HepG2 (cell line): ENCODE data around the gene MEGF11. TPM values are rescaled to one million over a fixed set of nuclear protein-coding genes. Genes with fewer than 3 reads are reported as not detected.

ENCODE experiments used
- ATAC-seq: fragments of 200-7000 bp; cut with Tn5 transposase; 3 replicates; pipeline ENCODE4 v1.9.1; 2020; ENCODE audit warnings: mild to moderate bottlenecking, moderate library complexity
- BruUV-seq: library from RNA; stranded (reverse); fragments of 400-500 nt; replicated peaks from 2 replicates; lab custom pipeline; 2021; lab: Mats Ljungman, UMichigan
- CTCF ChIA-PET: fragments of 300-600 bp; formaldehyde crosslinking; extraction: SDS; loops from one replicate; lab custom pipeline; 2021; ENCODE audit warnings: low total read pairs, inconsistent platforms, low intra/inter-chr PET ratio; lab: Yijun Ruan, JAX
- POLR2A ChIA-PET: fragments of 350-600 bp; sonication (Branson Sonifier 250); formaldehyde crosslinking; loops from one replicate; lab custom pipeline; 2020; ENCODE audit warnings: antibody characterized with exemption, inconsistent platforms; lab: Yijun Ruan, JAX
- DNase-seq: peaks from one replicate; pipeline ENCODE4 v3.0.0-alpha.2; 2015; ENCODE audit warnings: low spot score
- FAIRE-seq: peaks from 3 replicates; lab custom pipeline; 2011; peaks lifted over from hg19 to GRCh38; lab: Jason Lieb, UNC
- H2AFZ ChIP-seq: one replicate; pipeline ENCODE4 v1.6.1; 2011; ENCODE audit warnings: low read length, inconsistent platforms
- H3K27ac ChIP-seq: fragments of 300-600 bp; 3 replicates; pipeline ENCODE4 v1.8.0; 2011; ENCODE audit warnings: mixed run types, mild to moderate bottlenecking, mixed read lengths, low read length, inconsistent platforms; ENCODE audit not compliant: insufficient read depth; ENCODE audit errors: extremely low read length
- H3K27me3 ChIP-seq, 2 experiments: fragments of 200-600 bp in 1 of 2; 2 replicates in 1 of 2; 3 replicates in 1 of 2; pipeline versions ENCODE4 v1.6.0 to v1.8.0; 2011; ENCODE audit warnings: low read length in 2 of 2, mild to moderate bottlenecking in 2 of 2, moderate library complexity in 2 of 2, inconsistent platforms in 1 of 2; ENCODE audit not compliant: insufficient read depth in 2 of 2, control insufficient read depth in 1 of 2
- H3K36me3 ChIP-seq, 2 experiments: fragments of 200-600 bp in 1 of 2; replicated peaks in 1 of 2; 2 replicates in 1 of 2; 3 replicates in 1 of 2; pipeline versions ENCODE4 v1.5.1 to v1.8.0; 2011; ENCODE audit warnings: low read length in 2 of 2, inconsistent platforms in 1 of 2; ENCODE audit not compliant: insufficient read depth in 2 of 2, control insufficient read depth in 1 of 2
- H3K4me1 ChIP-seq: 2 replicates; pipeline ENCODE4 v1.5.1; 2012; ENCODE audit warnings: low read length, inconsistent platforms; ENCODE audit not compliant: insufficient read depth
- H3K4me2 ChIP-seq: 2 replicates; pipeline ENCODE4 v1.6.0; 2011; ENCODE audit warnings: low read depth, low read length, inconsistent platforms
- H3K4me3 ChIP-seq, 3 experiments: fragments of 200-600 bp in 1 of 3; sonication (generic), shearing (Covaris generic) in 1 of 3; replicated peaks in 1 of 3; 2 replicates each; pipeline ENCODE4 v1.5.1; 2011 to 2016; ENCODE audit warnings: low read length in 3 of 3, inconsistent platforms in 2 of 3, low read depth in 2 of 3, mild to moderate bottlenecking in 2 of 3, control low read depth in 1 of 3, mixed read lengths in 1 of 3; ENCODE audit not compliant: insufficient read depth in 1 of 3
- H3K79me2 ChIP-seq: one replicate; pipeline ENCODE4 v1.6.1; 2011; ENCODE audit warnings: low read length, inconsistent platforms; ENCODE audit not compliant: insufficient read depth
- H3K9ac ChIP-seq: 2 replicates; pipeline ENCODE4 v1.6.0; 2011; ENCODE audit warnings: mild to moderate bottlenecking, low read depth, low read length, inconsistent platforms; ENCODE audit not compliant: insufficient read depth
- H3K9me3 ChIP-seq: 2 replicates; pipeline ENCODE4 v1.5.1; 2012; ENCODE audit warnings: mild to moderate bottlenecking, low read length
- H4K20me1 ChIP-seq: 2 replicates; pipeline ENCODE4 v1.6.0; 2011; ENCODE audit warnings: inconsistent platforms, mild to moderate bottlenecking, low read length, moderate library complexity; ENCODE audit not compliant: insufficient read depth
- CEBPB ChIP-seq: IDR thresholded peaks from 2 replicates; pipeline ENCODE4 v1.6.1; 2011; ENCODE audit warnings: low read depth, low read length, improper control_type of control experiment, borderline replicate concordance
- ELF4 ChIP-seq: sonication (generic); formaldehyde crosslinking; IDR thresholded peaks from 2 replicates; pipeline ENCODE4 v1.5.0; 2020; ENCODE audit warnings: missing genetic modification reagents, mild to moderate bottlenecking, moderate library complexity, borderline replicate concordance
- NFYB ChIP-seq: sonication (generic); formaldehyde crosslinking; IDR thresholded peaks from 2 replicates; pipeline ENCODE4 v1.4.0; 2020; ENCODE audit warnings: missing genetic modification reagents
- YY1 ChIP-seq: IDR thresholded peaks from 2 replicates; pipeline ENCODE4 v1.6.1; 2011; ENCODE audit warnings: low read length, low read depth, moderate library complexity, mild to moderate bottlenecking; ENCODE audit not compliant: insufficient read depth, insufficient replicate concordance
- ZNF143 ChIP-seq: sonication (generic); formaldehyde crosslinking; IDR thresholded peaks from 2 replicates; pipeline ENCODE4 v1.4.0; 2020; ENCODE audit warnings: missing genetic modification reagents
- ZNF3 ChIP-seq: IDR thresholded peaks from 2 replicates; pipeline ENCODE4 v1.7.0; 2017; ENCODE audit warnings: inconsistent platforms
- ZNF619 ChIP-seq: sonication (generic); formaldehyde crosslinking; IDR thresholded peaks from 2 replicates; pipeline ENCODE4 v1.4.0; 2020; ENCODE audit warnings: mild to moderate bottlenecking, missing genetic modification reagents
- ZNF816 ChIP-seq: sonication (generic); formaldehyde crosslinking; IDR thresholded peaks from 2 replicates; pipeline ENCODE4 v1.8.0; 2022; ENCODE audit warnings: missing genetic modification reagents, mild to moderate bottlenecking, borderline replicate concordance
- WGBS: methylation state at CpG from one replicate; pipeline ENCODE4 v1.1.6; 2017; ENCODE audit warnings: low lambda C conversion rate; 5-methylcytosine and 5-hydroxymethylcytosine counted together
- in situ Hi-C: cut with HindIII; loops from 2 replicates; pipeline ENCODE4 v1.10.0; 2017; ENCODE audit warnings: low pct_unique_long_range_greater_than_20kb; ENCODE audit not compliant: extremely low pct_ligation_motif_present
- intact Hi-C: fragments of 100-400 bp; cut with micrococcal nuclease; formaldehyde crosslinking; loops from one replicate; pipeline ENCODE4 v1.10.0; 2022; ENCODE audit not compliant: unreplicated experiment
- polyA plus RNA-seq, 8 experiments: library from polyadenylated mRNA; depleted of rRNA in 3 of 8; stranded (reverse) in 7 of 8; unstranded in 1 of 8; fragments of >200 nt; fragmentation: Illumina TruSeq in 4 of 8; extraction: Trizol in 4 of 8; gene quantifications; 2 replicates each; pipeline versions ENCODE4 v1.2.1 to v1.2.3, GENCODE V29; 2011 to 2016; ENCODE audit warnings: low read depth in 4 of 8, missing spikeins in 1 of 8, mixed read lengths in 1 of 8; ENCODE audit not compliant: insufficient read depth in 1 of 8
- total RNA-seq, 5 experiments: library from RNA; depleted of rRNA; stranded (reverse); fragments of >200 nt; fragmentation: Illumina TruSeq; extraction: Trizol; gene quantifications; 2 replicates each; pipeline ENCODE4 v1.2.3, GENCODE V29; 2016; ENCODE audit warnings: low read depth in 1 of 5
- TF ChIP-seq, protein P1 (sequence below): sonication (generic); formaldehyde crosslinking; IDR thresholded peaks from 2 replicates; pipeline ENCODE4 v1.8.0; 2022; ENCODE audit warnings: mild to moderate bottlenecking, missing genetic modification reagents, moderate library complexity
- TF ChIP-seq, protein P2 (sequence below): sonication (generic); formaldehyde crosslinking; IDR thresholded peaks from 2 replicates; pipeline ENCODE4 v1.8.1; 2023; ENCODE audit warnings: mild to moderate bottlenecking, moderate library complexity, missing genetic modification reagents
- TF ChIP-seq, protein P3 (sequence below): sonication (generic); formaldehyde crosslinking; IDR thresholded peaks from 2 replicates; pipeline ENCODE4 v1.4.0; 2020; ENCODE audit warnings: missing genetic modification reagents
- TF ChIP-seq, protein P4 (sequence below): IDR thresholded peaks from 2 replicates; pipeline ENCODE4 v1.6.1; 2016; ENCODE audit warnings: mild to moderate bottlenecking, missing biosample characterization, missing genetic modification reagents
- TF ChIP-seq, protein P5 (sequence below): sonication (generic); formaldehyde crosslinking; IDR thresholded peaks from 2 replicates; pipeline ENCODE4 v1.4.0; 2020; ENCODE audit warnings: low read depth, missing genetic modification reagents

MEGF11 gene
- total and polyA plus RNA-seq, 2 of the 13 experiments (the other 11 are each of a cell fraction or from before 2014, with no cell fraction given): not detected

DNA sequence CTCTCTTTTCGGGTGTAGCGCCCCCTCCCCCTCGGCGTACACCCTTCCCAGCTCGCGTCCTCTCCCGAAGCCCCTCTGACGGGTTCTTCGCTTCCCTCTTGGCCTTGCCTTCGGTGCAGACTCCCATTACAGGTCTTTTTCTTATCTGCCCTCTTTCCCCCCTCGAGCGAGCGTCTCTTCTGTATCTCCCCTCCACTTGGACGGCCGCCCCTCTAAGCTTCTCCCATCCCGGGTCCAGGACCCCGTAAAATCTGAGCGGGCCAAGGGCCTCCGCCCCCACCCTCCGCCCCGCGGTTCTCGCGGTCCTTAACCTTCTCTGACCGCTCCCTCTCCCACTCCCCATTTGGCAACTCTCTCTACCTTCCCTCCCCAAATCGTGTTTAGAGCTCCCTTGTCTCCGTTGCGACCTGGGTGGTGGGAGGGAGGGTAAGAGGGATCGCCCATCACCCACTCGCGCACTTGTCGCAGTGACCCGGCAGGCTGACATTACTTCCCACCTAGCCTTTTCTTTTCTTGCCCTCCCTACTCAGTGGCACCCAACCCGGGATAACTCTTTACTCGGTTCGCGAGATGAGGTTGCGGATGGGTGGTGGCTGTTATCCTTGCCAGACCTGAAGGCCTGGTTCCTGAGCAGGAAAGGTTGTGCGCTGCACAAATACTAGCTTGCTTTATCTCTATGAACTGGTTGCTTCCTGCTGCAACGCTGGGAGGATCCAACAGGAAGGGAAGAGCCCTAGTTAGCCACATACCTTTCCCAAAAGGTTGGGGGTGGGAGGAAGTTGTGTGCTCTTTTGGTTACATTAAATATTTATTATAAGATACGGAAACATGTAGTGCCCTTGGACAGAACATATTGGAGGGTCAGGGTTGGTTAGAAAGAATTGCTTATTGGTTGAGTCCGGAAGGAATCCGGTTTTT is 383.3 kb downstream of the MEGF11 start:
- Histone ChIP-seq H3K27me3 (no peaks in the 10 kb centered on the region; a peak in 1 of 5 replicates), H3K9ac (peak overlapping the region; percentile 90), H4K20me1 (peaks cover 25% of the 10 kb centered on the region), H3K79me2 (peaks cover 58% of the 10 kb centered on the region), H3K27ac (peak overlapping the region; percentile 87), H3K4me3 (peak overlapping the region; percentile 68 to 97 (median 88)), H3K36me3 (peaks cover 1 to 5% of the 10 kb centered on the region in 2 experiments; a peak in 1 of 5 replicates), H3K9me3 (no peaks in the 10 kb centered on the region), H2AFZ (no peak overlapping the region), H3K4me2 (peak overlapping the region; percentile 69), H3K4me1 (peaks cover 47% of the 10 kb centered on the region)
- FAIRE-seq (peak; percentile 30), ATAC-seq (peak; percentile 59), DNase-seq (peak; percentile 50)
- in situ Hi-C loops: loop anchor here (25.0 kb wide), 1 partner anchor 233 kb away; no protein-coding TSS in a partner anchor
- no TSS peak for BruUV-seq
- POLR2A ChIA-PET: interaction anchor here (0.8 to 4.2 kb wide), 15 partner anchors 8 to 635 kb away, joined by 3 to 34 read pairs (median 4); partner anchors contain the start of genes DENND4A, INTS14 and ZWILCH
- intact Hi-C loops: loop anchor here (1.0 kb wide), 1 partner anchor 259 kb away; the partner anchor contains the start of gene INTS14
- WGBS: 1% methylated on average over 43 of the region's 43 CpGs
- CTCF ChIA-PET: no interaction called here
- TF ChIP-seq, protein P1, sequence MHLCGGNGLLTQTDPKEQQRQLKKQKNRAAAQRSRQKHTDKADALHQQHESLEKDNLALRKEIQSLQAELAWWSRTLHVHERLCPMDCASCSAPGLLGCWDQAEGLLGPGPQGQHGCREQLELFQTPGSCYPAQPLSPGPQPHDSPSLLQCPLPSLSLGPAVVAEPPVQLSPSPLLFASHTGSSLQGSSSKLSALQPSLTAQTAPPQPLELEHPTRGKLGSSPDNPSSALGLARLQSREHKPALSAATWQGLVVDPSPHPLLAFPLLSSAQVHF (CRISPR knock-in tag): 0 out of 2 replicates have a peak, but pooled peaks have one; percentile 50
- TF ChIP-seq ZNF143 (no peak), NFYB (CRISPR knock-in tag) (no peak), YY1 (peak; percentile 0), ZNF3 (CRISPR knock-in tag) (no peak), ZNF619 (CRISPR knock-in tag) (no peak), ZNF816 (CRISPR knock-in tag) (no peak), CEBPB (no peak), ELF4 (CRISPR knock-in tag) (0 out of 2 replicates have a peak, but pooled peaks have one; percentile 65)
- TF ChIP-seq, protein P2, sequence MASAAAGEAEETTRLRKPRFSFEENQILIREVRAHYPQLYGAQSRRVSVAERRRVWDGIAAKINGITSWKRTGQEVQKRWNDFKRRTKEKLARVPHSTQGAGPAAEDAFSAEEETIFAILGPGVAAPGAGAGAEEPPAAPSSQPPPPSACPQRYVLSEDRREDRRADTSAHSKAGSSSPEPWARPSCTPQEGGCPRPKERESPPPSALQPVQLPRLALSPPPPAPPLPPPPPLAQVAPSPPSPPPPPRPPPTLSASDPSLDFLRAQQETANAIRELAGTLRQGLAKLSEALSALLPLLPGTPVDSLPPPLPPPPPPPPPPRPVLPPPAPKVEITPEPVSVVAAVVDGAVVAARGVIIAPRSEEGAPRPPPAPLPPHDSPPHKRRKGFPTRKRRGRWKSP (CRISPR knock-in tag): no peak; the same call in 1 of the 2 replicates
- TF ChIP-seq, protein P3, sequence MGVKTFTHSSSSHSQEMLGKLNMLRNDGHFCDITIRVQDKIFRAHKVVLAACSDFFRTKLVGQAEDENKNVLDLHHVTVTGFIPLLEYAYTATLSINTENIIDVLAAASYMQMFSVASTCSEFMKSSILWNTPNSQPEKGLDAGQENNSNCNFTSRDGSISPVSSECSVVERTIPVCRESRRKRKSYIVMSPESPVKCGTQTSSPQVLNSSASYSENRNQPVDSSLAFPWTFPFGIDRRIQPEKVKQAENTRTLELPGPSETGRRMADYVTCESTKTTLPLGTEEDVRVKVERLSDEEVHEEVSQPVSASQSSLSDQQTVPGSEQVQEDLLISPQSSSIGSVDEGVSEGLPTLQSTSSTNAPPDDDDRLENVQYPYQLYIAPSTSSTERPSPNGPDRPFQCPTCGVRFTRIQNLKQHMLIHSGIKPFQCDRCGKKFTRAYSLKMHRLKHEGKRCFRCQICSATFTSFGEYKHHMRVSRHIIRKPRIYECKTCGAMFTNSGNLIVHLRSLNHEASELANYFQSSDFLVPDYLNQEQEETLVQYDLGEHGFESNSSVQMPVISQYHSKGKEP (CRISPR knock-in tag): no peak
- TF ChIP-seq, protein P4, sequence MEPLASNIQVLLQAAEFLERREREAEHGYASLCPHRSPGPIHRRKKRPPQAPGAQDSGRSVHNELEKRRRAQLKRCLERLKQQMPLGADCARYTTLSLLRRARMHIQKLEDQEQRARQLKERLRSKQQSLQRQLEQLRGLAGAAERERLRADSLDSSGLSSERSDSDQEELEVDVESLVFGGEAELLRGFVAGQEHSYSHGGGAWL: no peak
- TF ChIP-seq, protein P5, sequence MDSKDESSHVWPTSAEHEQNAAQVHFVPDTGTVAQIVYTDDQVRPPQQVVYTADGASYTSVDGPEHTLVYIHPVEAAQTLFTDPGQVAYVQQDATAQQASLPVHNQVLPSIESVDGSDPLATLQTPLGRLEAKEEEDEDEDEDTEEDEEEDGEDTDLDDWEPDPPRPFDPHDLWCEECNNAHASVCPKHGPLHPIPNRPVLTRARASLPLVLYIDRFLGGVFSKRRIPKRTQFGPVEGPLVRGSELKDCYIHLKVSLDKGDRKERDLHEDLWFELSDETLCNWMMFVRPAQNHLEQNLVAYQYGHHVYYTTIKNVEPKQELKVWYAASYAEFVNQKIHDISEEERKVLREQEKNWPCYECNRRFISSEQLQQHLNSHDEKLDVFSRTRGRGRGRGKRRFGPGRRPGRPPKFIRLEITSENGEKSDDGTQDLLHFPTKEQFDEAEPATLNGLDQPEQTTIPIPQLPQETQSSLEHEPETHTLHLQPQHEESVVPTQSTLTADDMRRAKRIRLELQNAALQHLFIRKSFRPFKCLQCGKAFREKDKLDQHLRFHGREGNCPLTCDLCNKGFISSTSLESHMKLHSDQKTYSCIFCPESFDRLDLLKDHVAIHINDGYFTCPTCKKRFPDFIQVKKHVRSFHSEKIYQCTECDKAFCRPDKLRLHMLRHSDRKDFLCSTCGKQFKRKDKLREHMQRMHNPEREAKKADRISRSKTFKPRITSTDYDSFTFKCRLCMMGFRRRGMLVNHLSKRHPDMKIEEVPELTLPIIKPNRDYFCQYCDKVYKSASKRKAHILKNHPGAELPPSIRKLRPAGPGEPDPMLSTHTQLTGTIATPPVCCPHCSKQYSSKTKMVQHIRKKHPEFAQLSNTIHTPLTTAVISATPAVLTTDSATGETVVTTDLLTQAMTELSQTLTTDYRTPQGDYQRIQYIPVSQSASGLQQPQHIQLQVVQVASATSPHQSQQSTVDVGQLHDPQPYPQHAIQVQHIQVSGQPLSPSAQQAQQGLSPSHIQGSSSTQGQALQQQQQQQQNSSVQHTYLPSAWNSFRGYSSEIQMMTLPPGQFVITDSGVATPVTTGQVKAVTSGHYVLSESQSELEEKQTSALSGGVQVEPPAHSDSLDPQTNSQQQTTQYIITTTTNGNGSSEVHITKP (CRISPR knock-in tag): peak; percentile 94
